Activated CD4-positive, alpha-beta T cell treated with anti-CD3 and anti-CD28 coated beads, Interleukin-2, amount 10 ng/mL, durations not matched to agents 7 days and 5 days (primary cell): Measurements from ENCODE around the gene SLC12A8. TPM values are rescaled to one million over a fixed set of nuclear protein-coding genes. Genes with fewer than 3 reads are reported as not detected.

Experiments used
- CTCF ChIA-PET: fragments of 350-600 bp; sonication (Branson Sonifier 250); formaldehyde crosslinking; loops from one replicate; lab custom pipeline; 2021; ENCODE audit warnings: antibody characterized with exemption; lab: Charles Lee
- POLR2A ChIA-PET: fragments of 350-600 bp; sonication (Branson Sonifier 250); formaldehyde crosslinking; loops from one replicate; lab custom pipeline; 2021; ENCODE audit warnings: antibody characterized with exemption; lab: Charles Lee
- DNase-seq: peaks from one replicate; pipeline ENCODE4 v3.0.0-alpha.2; 2020
- H3K27ac Mint-ChIP-seq: one replicate; pipeline ENCODE4 v1.8.0; 2021; ENCODE audit warnings: mild to moderate bottlenecking, moderate library complexity, mixed read lengths
- H3K27me3 Mint-ChIP-seq: one replicate; pipeline ENCODE4 v1.8.0; 2021; ENCODE audit warnings: mixed read lengths
- H3K36me3 Mint-ChIP-seq: one replicate; pipeline ENCODE4 v1.8.0; 2021; ENCODE audit warnings: low read depth, mixed read lengths
- H3K4me1 Mint-ChIP-seq: one replicate; pipeline ENCODE4 v1.8.0; 2021; ENCODE audit warnings: mixed read lengths
- H3K4me3 Mint-ChIP-seq: one replicate; pipeline ENCODE4 v1.8.0; 2021; ENCODE audit warnings: mild to moderate bottlenecking, moderate library complexity, mixed read lengths
- H3K9me3 Mint-ChIP-seq: one replicate; pipeline ENCODE4 v1.8.0; 2021; ENCODE audit warnings: mixed read lengths
- total RNA-seq, 2 experiments: library from RNA; stranded (reverse); gene quantifications; one replicate each; pipeline ENCODE4 v1.2.3, GENCODE V29; 2021

SLC12A8 gene
- total RNA-seq, 2 experiments from 2014 or later, result 0.10 to 0.37 TPM

DNA sequence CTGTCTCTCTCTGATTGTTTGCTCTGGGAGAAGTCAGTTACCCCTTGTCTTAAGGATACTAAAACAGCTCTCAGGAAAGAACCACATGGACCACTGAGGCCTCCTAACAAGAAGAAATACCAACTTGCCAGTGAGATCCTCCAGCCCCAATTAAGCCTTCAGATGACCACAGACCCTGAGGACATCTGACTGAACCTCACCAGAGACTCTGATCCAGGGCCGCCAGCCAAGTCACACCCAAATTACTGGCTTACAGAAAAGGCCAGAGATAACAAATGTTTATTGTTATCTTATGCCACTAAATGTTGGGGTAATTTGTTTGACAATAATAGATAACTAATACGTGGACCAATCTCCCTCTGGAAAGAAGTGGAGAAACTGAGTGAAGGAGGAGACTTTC lies 40.2 kb downstream of the SLC12A8 start:
- ChIA-PET POLR2A (no interaction called here), CTCF (no interaction called here)
- Mint-ChIP-seq H3K4me1 (peaks cover 7% of the 10 kb centered on the region), H3K27me3 (peaks cover 30% of the 10 kb centered on the region), H3K4me3 (no peak overlapping the region), H3K9me3 (peaks cover 6% of the 10 kb centered on the region), H3K27ac (no peak overlapping the region), H3K36me3 (no peaks in the 10 kb centered on the region)
- no peak for DNase-seq

DNA sequence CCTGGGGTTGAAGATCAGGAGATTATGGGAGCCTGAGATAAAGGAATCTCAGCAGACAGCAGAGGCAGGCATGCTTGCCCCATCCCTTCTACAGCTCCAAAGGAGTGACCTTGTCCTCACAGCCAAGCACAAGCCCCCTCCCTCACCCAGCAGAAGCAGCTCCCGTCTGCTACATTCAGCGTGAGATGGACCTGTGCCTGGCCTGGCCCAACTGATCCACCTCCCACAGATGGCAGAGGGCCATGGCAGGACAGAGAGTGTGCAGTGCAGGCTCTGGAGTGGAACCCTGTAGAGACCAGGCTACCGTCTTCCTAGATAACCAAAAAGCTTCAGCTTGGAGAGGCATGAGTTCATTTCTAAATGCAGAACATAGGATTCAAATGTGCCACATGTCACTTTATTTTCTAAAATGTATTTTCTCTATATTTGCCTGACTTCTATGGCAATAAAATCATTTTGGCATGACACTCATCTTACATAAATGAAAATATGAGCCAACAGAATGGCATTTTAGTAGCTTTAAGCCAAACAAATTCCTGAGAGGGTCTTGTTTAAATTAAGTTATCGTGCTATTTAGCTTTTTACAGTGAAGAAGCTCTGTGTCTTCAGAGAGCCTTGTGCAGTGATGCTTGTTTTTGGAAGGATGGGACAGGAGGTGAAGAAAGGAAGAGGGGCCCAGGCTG lies 43.7 kb downstream of the SLC12A8 start:
- ChIA-PET POLR2A (no interaction called here), CTCF (interaction anchor here (1.0 kb wide), 1 partner anchor 14 kb away, joined by 3 read pairs; no protein-coding TSS in a partner anchor)
- no peak for DNase-seq
- no peaks in the 10 kb centered on the region for H3K36me3 Mint-ChIP-seq
- H3K9me3 Mint-ChIP-seq, result peaks cover 3% of the 10 kb centered on the region
- peaks cover 7% of the 10 kb centered on the region for H3K4me1 Mint-ChIP-seq
- H3K27me3 Mint-ChIP-seq, result peaks cover 26% of the 10 kb centered on the region
- H3K27ac Mint-ChIP-seq, result no peak overlapping the region
- no peak overlapping the region for H3K4me3 Mint-ChIP-seq

DNA sequence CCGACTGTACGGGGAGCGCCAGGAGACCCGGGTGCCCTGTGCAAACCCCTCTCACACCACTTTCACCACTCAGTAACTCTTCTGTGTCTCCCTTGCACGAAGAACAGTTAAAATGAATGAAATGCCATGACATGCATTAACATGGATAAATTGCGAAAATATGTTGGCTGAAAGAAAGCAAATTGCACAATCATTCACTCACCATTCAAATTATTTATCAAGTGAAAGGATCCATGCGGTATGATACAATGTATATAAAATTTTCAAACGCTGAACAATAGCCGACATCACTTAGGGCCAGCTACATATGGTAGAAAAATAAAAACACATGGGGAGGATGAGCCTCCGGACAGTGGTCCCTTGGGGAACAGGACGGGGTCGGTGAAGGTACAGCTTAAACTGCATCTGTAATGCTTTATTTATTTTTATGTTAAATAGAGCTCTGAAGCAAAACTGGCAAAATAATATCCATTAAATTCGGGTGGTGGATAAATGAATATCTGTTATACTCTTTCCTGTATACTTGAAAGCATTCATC lies 45.9 kb downstream of the SLC12A8 start:
- Mint-ChIP-seq H3K36me3 (no peaks in the 10 kb centered on the region), H3K27ac (no peak overlapping the region), H3K27me3 (peaks cover 18% of the 10 kb centered on the region), H3K4me3 (no peak overlapping the region), H3K9me3 (no peaks in the 10 kb centered on the region), H3K4me1 (peaks cover 7% of the 10 kb centered on the region)
- ChIA-PET CTCF (interaction anchor here (0.7 kb wide), 2 partner anchors 57 to 278 kb away, joined by 3 to 4 read pairs; no protein-coding TSS in a partner anchor), POLR2A (no interaction called here)
- DNase-seq, result no peak

DNA sequence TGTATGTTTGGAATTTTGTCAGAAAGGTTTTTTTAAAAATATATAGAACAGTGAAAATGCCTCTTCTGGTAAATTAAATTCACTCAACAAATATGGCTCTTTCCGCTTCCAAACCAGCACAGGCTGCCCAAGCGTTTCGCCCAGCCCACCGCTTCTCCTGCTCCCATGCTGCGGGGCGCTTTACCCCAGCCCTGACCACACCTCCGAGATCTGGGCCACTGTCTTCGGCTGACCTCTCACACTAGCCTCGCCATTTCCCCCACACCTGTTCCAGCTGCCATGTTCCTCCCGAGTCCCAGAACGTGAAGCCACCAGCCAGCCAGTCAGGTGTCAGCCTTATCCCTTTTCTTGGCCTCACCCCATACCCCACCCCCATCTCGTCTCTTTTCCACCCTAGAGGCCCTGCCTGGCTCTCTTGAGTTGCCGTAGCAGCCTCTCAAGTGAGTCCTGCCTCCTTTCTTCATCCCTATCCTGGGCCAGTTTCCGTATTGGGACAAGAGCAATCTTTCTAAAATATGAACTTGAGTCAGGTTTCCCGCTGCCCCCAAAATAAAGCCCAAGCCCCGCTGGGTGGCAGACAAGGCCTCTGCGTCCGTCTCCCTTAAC lies 46.5 kb downstream of the SLC12A8 start:
- Mint-ChIP-seq H3K36me3 (no peaks in the 10 kb centered on the region), H3K27ac (no peak overlapping the region), H3K4me3 (no peak overlapping the region), H3K9me3 (no peaks in the 10 kb centered on the region), H3K27me3 (peaks cover 18% of the 10 kb centered on the region), H3K4me1 (peaks cover 7% of the 10 kb centered on the region)
- CTCF ChIA-PET, result no interaction called here
- POLR2A ChIA-PET, result no interaction called here
- DNase-seq, result no peak

DNA sequence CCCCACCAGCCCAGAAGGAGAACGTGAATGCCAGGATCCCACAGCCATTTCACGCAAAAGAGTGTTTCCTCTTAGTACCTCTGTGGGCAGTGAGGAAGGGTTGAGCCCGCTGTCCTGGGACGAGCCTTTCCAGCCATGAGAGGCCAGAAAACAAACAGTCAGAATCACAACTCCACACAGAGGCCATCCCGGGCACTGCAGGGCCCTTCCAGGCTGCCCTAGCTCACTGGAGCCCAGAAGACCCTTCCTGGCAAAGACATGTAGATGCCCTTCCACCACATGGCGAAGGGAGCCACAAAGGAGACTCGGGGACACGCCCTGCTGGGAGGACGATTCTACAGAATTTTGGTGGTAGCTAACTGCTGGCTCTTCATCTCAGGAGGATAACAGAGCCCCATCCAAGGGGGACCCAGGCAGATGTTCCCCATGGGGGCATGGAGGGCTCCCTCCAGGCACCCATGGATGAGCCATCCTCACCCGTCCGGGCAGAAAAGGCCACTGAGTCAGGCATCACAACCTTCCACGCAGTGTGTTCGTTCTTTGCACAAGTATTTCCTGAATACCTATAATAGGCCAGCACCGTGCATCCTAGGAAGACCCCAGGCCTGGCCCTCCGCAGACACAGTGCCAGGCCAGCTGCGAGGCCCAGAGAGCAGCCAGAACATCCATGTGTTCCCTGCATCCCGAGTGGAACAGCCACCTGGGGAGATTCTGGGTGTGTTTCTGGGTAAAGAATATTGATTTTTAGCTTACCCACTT lies 47.2 kb downstream of the SLC12A8 start:
- H3K27me3 Mint-ChIP-seq, result peaks cover 22% of the 10 kb centered on the region
- CTCF ChIA-PET, result no interaction called here

DNA sequence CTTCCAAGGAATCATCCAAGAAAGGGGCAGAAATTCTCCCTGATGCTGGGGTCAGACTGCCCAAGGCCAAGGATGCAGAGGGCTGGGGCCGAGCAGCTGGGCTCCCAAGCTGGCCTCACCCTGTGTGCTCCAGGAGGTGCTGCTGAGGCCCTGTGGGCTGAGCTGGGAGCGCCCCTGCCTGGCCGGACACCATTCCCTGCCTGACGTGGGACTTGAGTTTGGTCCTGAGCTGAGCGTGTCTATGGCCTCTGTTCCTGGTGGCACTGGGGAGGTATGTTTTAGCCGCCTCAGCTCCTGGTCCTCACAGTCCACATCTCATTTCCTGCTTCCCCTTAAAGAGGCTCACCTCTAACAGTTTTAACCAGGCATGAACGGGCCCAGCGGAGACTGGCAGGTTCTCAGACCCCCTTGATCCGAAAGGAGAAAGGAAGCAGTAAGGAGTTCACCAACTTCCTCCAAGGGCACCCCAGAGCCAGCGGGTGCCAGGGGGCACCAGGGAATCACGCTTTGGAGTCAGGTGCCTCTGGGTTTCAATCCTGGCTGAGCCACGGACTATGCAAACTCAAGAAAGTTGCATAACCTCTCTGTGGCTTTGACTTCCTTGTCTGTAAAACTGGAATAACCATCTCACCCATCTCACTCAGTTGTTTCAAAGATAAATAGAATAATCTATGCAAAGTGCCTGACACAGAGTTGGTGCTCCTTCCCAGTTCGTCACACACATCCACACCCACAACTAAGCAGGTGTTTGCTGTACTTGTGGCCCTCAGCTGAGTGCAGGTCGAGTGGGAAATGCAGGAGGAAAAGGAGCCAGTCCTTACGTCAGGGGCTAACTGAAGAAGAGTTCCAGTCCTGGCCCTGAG lies 48.6 kb downstream of the SLC12A8 start:
- ChIA-PET POLR2A (no interaction called here), CTCF (no interaction called here)
- no peak for DNase-seq
- Mint-ChIP-seq H3K9me3 (no peaks in the 10 kb centered on the region), H3K36me3 (no peaks in the 10 kb centered on the region), H3K27ac (no peak overlapping the region), H3K4me3 (no peak overlapping the region), H3K27me3 (peaks cover 19% of the 10 kb centered on the region), H3K4me1 (peaks cover 7% of the 10 kb centered on the region)

More for the DNA sequence above, 47.2 kb downstream of the SLC12A8 start:
- H3K4me1 Mint-ChIP-seq, result peaks cover 7% of the 10 kb centered on the region
- POLR2A ChIA-PET, result no interaction called here
- no peak for DNase-seq
- no peak overlapping the region for H3K4me3 Mint-ChIP-seq
- no peaks in the 10 kb centered on the region for H3K9me3 Mint-ChIP-seq
- H3K27ac Mint-ChIP-seq, result no peak overlapping the region
- no peaks in the 10 kb centered on the region for H3K36me3 Mint-ChIP-seq

DNA sequence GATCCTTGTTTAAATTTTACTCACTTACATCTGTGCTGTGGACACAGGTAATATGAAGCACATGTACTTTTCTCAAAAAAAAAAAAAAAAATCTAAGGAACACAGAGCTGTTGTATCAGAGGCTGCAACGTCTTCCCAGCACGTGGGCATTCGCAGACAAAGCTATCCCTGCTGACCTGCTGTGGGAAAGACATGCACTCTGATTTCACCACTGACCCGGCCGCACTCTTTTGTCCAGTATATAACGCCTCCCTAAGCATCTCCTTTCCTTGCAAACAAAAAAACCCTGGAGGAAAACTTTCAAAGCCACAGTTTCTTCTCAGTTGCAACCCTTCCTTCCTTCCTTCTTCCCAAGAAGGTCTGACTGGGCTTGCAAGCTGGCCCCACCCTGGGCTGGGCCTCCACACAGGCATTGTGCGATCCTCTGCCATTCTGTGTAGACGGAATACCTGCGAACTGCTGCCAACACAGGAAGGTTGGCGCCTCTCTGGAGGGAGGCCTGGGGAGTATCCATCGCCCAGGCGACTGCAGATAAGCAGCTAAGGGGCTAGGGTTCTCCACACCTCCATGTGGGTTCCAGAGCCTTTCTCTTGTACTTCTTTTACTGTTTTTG lies 50.8 kb downstream of the SLC12A8 start:
- ChIA-PET CTCF (interaction anchor here (0.8 to 1.4 kb wide), 2 partner anchors 11 to 18 kb away, joined by 3 to 5 read pairs; no protein-coding TSS in a partner anchor), POLR2A (no interaction called here)
- H3K36me3 Mint-ChIP-seq, result no peaks in the 10 kb centered on the region
- no peak overlapping the region for H3K4me3 Mint-ChIP-seq
- H3K9me3 Mint-ChIP-seq, result no peaks in the 10 kb centered on the region
- peaks cover 19% of the 10 kb centered on the region for H3K27me3 Mint-ChIP-seq
- H3K4me1 Mint-ChIP-seq, result no peaks in the 10 kb centered on the region
- DNase-seq, result no peak
- no peak overlapping the region for H3K27ac Mint-ChIP-seq

DNA sequence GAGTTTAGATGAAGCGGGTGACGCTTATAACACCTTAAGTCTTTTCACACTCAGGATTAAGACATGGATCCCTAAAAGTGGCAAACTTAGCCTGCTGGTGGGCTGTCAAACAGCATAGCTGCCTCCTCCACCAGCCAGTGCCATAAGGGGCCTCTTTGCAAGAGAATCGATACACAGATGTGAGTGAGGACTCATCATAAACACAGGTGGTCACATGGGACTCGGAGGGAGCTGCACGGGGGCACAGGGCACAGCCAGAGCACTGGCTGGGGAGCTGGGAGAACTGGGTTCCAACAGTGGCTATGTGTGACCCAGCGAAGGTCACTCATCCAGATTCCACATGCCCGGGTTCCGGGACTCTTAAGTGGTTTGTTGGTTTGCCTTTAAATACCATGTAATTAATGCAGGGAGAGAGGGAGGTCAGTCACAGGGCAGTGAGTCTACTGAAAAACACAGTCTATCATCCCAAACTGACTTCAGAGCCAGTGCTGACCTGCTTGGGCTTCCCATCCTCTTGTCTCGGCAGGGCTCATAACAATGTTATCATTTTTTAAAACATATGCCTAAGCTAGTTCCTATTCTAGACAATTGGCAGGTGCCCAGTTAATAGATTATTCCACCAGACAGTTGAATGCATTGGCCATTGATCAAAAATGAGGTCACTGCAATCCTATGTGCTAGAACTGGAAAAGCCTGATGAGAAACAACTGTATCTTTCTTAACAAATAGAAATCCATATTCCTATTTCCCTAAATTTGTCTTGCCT lies 51.8 kb downstream of the SLC12A8 start:
- no peaks in the 10 kb centered on the region for H3K36me3 Mint-ChIP-seq
- H3K27ac Mint-ChIP-seq, result no peak overlapping the region
- ChIA-PET POLR2A (no interaction called here), CTCF (interaction anchor here (0.6 to 1.4 kb wide), 3 partner anchors 10 to 118 kb away, joined by 3 to 5 read pairs (median 3); no protein-coding TSS in a partner anchor)
- H3K9me3 Mint-ChIP-seq, result no peaks in the 10 kb centered on the region
- DNase-seq, result no peak
- H3K27me3 Mint-ChIP-seq, result peaks cover 25% of the 10 kb centered on the region
- H3K4me1 Mint-ChIP-seq, result no peaks in the 10 kb centered on the region
- no peak overlapping the region for H3K4me3 Mint-ChIP-seq

DNA sequence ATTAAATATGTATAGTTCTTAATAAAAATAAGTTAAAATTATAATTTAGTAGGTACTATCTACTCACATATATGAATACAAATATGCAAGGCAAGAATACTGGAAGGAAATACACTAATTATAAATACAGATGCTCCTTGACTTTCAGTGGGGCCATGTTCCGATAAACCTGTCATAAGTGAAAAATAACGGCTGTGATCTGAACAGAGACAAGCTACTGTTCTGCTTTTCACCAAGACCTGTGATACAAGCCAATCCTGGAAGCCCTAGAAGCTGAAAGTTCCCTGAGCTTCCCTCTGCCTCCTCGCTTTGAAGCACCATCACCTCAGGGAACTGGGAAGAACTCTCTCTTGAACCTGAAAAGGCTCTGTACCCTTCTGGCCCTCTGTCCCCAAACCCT lies 55.4 kb downstream of the SLC12A8 start:
- CTCF ChIA-PET, result interaction anchor here (0.6 to 0.8 kb wide), 3 partner anchors 15 to 1449 kb away, joined by 3 read pairs; no protein-coding TSS in a partner anchor
- Mint-ChIP-seq H3K27me3 (peaks cover 34% of the 10 kb centered on the region), H3K4me1 (peaks cover 8% of the 10 kb centered on the region), H3K9me3 (no peaks in the 10 kb centered on the region), H3K4me3 (no peak overlapping the region), H3K27ac (no peak overlapping the region), H3K36me3 (no peaks in the 10 kb centered on the region)
- no peak for DNase-seq
- POLR2A ChIA-PET, result no interaction called here

DNA sequence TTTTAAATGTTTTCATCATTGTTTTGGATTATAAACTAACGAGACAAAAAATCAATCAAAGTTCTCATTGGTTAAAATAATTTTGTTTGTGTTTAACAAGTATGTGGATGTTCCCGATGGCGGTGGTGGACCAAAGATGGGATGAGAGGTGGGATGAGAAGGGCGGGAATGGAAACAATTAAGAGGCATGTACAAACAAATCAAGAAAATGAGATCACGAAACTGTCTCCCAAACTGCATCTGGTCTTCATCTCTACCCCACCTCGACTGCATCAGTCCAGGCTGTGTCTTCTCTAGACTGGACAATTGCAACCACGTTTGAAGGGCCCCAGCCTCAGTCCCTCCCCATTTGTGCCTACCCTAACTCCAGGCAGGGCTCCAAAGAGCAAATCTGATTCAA lies 56.1 kb downstream of the SLC12A8 start:
- H3K27me3 Mint-ChIP-seq, result peaks cover 37% of the 10 kb centered on the region
- ChIA-PET POLR2A (no interaction called here), CTCF (interaction anchor here (0.8 kb wide), 1 partner anchor 28 kb away, joined by 3 read pairs; no protein-coding TSS in a partner anchor)
- H3K27ac Mint-ChIP-seq, result no peak overlapping the region
- DNase-seq, result no peak
- H3K4me3 Mint-ChIP-seq, result no peak overlapping the region
- peaks cover 8% of the 10 kb centered on the region for H3K4me1 Mint-ChIP-seq
- no peaks in the 10 kb centered on the region for H3K36me3 Mint-ChIP-seq
- no peaks in the 10 kb centered on the region for H3K9me3 Mint-ChIP-seq

DNA sequence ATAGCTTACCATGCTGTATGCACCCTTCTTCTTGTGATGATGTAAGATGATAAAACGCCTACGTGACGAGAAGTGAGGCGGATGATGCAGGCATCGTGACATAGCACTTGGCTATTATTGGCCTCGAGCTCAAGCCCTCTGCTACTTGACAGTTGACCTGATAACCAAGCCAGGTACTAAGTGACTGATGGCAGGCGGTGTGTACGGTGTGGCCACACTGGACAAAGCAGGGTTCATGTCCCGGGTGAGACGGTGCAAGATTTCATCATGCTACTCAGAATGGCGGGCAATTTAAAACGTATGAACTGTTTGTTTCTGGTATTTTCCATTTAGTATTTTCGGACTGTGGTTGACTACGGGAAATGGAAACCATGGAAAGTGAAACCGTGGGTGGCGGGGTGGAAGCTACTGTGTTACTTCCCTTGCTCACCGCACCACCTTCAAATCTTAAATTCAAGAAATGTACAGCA lies 57.7 kb downstream of the SLC12A8 start:
- H3K4me3 Mint-ChIP-seq, result no peak overlapping the region
- H3K27me3 Mint-ChIP-seq, result peaks cover 39% of the 10 kb centered on the region
- no peak for DNase-seq
- H3K27ac Mint-ChIP-seq, result peak overlapping the region; percentile 61
- no peaks in the 10 kb centered on the region for H3K9me3 Mint-ChIP-seq
- CTCF ChIA-PET, result interaction anchor here (0.6 to 1.7 kb wide), 4 partner anchors 12 to 25 kb away, joined by 3 to 4 read pairs (median 3); no protein-coding TSS in a partner anchor
- peaks cover 11% of the 10 kb centered on the region for H3K4me1 Mint-ChIP-seq
- POLR2A ChIA-PET, result no interaction called here
- no peaks in the 10 kb centered on the region for H3K36me3 Mint-ChIP-seq
